Measurements from ENCODE around the gene ZNF580.

Gene ZNF580

DNA sequence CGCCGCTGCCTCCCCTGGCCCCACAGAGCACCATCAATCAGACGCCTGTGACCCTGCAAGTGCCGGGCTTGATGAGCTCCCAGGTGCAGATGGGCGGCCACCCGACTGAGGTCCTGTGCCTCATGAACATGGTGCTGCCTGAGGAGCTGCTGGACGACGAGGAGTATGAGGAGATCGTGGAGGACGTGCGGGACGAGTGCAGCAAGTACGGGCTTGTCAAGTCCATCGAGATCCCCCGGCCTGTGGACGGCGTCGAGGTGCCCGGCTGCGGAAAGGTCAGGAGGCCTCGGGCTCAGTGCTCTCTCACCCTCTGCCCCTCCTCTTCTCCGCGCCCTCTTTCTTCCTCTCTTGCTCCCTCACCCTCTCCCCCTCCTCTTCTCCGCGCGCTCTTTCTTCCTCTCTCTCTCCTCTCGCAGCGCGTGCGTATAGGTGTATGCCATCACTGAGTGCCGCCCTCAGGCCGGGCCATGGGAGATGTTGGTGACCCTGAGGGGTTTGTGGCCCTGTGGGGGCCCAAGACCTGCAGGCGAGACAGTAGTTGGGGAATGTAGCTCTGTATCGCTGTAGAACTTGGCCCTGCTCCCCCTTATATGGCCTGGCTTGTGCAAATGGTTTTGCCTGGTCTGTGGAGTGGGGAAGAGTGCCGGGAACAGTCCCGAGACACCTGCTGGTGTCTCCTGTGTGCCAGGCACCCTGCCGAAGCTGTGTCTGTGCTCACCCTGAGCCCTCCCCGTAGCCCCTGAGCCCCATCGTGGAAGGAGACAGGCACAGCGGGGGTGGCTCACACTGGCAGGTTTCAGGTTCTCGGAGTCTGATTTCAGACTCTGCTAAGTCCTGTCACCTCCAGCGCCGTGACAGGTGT is 28.8 kb downstream of the ZNF580 start:
- TF ChIP-seq, protein P1, sequence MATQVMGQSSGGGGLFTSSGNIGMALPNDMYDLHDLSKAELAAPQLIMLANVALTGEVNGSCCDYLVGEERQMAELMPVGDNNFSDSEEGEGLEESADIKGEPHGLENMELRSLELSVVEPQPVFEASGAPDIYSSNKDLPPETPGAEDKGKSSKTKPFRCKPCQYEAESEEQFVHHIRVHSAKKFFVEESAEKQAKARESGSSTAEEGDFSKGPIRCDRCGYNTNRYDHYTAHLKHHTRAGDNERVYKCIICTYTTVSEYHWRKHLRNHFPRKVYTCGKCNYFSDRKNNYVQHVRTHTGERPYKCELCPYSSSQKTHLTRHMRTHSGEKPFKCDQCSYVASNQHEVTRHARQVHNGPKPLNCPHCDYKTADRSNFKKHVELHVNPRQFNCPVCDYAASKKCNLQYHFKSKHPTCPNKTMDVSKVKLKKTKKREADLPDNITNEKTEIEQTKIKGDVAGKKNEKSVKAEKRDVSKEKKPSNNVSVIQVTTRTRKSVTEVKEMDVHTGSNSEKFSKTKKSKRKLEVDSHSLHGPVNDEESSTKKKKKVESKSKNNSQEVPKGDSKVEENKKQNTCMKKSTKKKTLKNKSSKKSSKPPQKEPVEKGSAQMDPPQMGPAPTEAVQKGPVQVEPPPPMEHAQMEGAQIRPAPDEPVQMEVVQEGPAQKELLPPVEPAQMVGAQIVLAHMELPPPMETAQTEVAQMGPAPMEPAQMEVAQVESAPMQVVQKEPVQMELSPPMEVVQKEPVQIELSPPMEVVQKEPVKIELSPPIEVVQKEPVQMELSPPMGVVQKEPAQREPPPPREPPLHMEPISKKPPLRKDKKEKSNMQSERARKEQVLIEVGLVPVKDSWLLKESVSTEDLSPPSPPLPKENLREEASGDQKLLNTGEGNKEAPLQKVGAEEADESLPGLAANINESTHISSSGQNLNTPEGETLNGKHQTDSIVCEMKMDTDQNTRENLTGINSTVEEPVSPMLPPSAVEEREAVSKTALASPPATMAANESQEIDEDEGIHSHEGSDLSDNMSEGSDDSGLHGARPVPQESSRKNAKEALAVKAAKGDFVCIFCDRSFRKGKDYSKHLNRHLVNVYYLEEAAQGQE (IDR thresholded peaks at IDR 0.05; ENCODE audit: low read depth), result no peak
- no peak for TF ChIP-seq TAF1 (IDR thresholded peaks at IDR 0.05; ENCODE audit: low read depth)
- TF ChIP-seq RAD21 (IDR thresholded peaks at IDR 0.05; ENCODE audit: low read depth), result no peak
- TF ChIP-seq NFIC (IDR thresholded peaks at IDR 0.05), result no peak
- no peak; the same call in 1 of the 2 replicates for TF ChIP-seq TCF12 (IDR thresholded peaks at IDR 0.05; ENCODE audit: low read depth)
- no peak for TF ChIP-seq FOXM1 (IDR thresholded peaks at IDR 0.05; ENCODE audit: borderline replicate concordance, low read depth)
- TF ChIP-seq, protein P2, sequence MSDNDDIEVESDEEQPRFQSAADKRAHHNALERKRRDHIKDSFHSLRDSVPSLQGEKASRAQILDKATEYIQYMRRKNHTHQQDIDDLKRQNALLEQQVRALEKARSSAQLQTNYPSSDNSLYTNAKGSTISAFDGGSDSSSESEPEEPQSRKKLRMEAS (IDR thresholded peaks at IDR 0.05), result no peak
- no peak for TF ChIP-seq EP300 (IDR thresholded peaks at IDR 0.05; ENCODE audit: borderline replicate concordance)
- no peak for TF ChIP-seq CREB1 (IDR thresholded peaks at IDR 0.05; ENCODE audit: low read depth)
- no peak for TF ChIP-seq ZBTB7A (IDR thresholded peaks at IDR 0.05; ENCODE audit: low read depth)
- TF ChIP-seq TEAD4 (IDR thresholded peaks at IDR 0.05), result no peak
- TF ChIP-seq, protein P3, sequence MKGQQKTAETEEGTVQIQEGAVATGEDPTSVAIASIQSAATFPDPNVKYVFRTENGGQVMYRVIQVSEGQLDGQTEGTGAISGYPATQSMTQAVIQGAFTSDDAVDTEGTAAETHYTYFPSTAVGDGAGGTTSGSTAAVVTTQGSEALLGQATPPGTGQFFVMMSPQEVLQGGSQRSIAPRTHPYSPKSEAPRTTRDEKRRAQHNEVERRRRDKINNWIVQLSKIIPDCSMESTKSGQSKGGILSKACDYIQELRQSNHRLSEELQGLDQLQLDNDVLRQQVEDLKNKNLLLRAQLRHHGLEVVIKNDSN (IDR thresholded peaks at IDR 0.05), result no peak
- TF ChIP-seq EGR1 (IDR thresholded peaks at IDR 0.05), result no peak

DNA sequence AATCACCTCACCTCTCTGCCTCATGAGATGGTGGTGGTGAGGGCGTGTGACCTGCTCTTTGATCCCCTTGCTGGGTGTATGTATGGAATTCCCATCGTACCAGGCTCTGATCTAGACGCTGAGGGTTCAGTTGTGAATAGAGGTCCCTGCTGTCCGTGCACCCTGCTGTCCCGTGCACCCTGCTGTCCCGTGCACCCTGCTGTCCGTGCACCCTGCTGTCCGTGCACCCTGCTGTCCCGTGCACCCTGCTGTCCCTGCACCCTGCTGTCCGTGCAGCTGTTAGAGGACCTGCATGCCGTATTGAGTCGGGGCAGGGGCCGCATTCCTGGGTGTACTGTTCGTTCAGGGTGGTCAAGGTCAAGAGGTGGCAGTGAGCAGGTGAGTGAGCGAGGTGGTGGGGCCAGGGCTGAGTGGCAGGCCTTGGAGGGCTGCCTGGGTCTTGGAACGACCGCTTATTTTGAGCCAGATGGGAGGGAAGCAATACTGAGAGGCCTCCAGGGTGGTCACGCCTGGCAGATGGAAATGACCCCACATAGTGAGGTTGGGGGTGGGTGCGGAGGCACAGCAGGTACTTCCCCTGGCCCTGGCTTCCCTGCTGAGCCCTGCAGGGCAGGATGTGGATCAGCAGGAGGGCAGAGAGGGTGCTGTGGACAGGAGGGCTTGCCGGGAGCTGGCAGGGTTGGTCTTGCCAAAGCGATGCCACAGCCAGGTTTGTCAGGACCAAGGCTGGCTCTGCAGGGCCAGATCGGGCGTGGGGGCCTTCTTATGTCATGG is 29.7 kb downstream of the ZNF580 start:
- TF ChIP-seq TEAD4 (IDR thresholded peaks at IDR 0.05) (peak; percentile 56), YY1 (IDR thresholded peaks at IDR 0.05; ENCODE audit: low read depth) (0 out of 2 replicates have a peak, but pooled peaks have one; percentile 21), CREB1 (IDR thresholded peaks at IDR 0.05; ENCODE audit: low read depth) (no peak), TCF12 (IDR thresholded peaks at IDR 0.05; ENCODE audit: low read depth) (peak; percentile 92), EP300 (IDR thresholded peaks at IDR 0.05; ENCODE audit: borderline replicate concordance) (peak; percentile 87), NFIC (IDR thresholded peaks at IDR 0.05) (peak; percentile 71), ZBTB7A (IDR thresholded peaks at IDR 0.05; ENCODE audit: low read depth) (peak; percentile 37; the same call in 1 of the 2 replicates), FOXM1 (IDR thresholded peaks at IDR 0.05; ENCODE audit: borderline replicate concordance, low read depth) (0 out of 2 replicates have a peak, but pooled peaks have one; percentile 43)
- TF ChIP-seq, protein P3 (IDR thresholded peaks at IDR 0.05), result no peak
- TF ChIP-seq, protein P1 (IDR thresholded peaks at IDR 0.05; ENCODE audit: low read depth), result no peak
- TF ChIP-seq, protein P2 (IDR thresholded peaks at IDR 0.05), result peak; percentile 29

DNA sequence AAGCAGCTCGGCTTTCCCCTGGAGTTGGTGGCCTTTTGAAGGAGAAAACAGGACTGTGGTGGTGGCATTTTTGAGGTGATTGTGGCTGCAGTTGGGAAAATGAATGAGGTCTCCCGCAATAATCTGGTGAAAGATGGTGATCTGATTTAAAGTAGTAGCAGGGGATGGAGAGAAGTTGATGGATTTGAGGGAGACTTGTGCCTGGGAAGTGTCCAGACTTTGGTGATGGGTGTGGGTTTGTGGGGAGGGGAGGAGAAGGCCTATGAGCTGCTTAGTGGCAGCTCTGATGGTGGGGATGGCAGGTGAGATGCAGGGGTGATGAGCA is 30.2 kb downstream of the ZNF580 start:
- TF ChIP-seq CREB1 (IDR thresholded peaks at IDR 0.05; ENCODE audit: low read depth) (no peak), TCF12 (IDR thresholded peaks at IDR 0.05; ENCODE audit: low read depth) (no peak), RAD21 (IDR thresholded peaks at IDR 0.05; ENCODE audit: low read depth) (peak; percentile 1; the same call in 1 of the 2 replicates)
- TF ChIP-seq, protein P1 (IDR thresholded peaks at IDR 0.05; ENCODE audit: low read depth), result no peak

DNA sequence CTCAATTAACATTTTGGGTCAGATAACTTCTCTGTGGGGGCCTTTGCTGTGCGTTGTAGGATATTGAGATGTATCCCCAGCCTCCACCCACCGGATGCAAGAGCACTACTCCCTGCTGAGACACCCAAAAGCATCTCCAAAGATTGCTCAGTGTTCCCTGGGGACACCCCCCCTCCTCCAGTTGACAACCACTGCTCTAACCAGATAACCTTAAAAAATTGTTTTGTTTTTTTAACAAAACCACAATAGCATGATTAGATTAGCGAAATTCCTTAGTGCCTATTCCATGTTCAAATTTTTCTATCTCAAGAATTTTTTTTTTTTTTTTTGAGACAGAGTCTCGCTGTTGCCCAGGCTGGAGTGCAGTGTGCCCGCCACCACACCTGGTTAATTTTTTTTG is 31.6 kb downstream of the ZNF580 start:
- TF ChIP-seq TAF1 (IDR thresholded peaks at IDR 0.05; ENCODE audit: low read depth) (no peak), CEBPB (IDR thresholded peaks at IDR 0.05) (no peak), NFIC (IDR thresholded peaks at IDR 0.05) (no peak), YY1 (IDR thresholded peaks at IDR 0.05; ENCODE audit: low read depth) (no peak), EGR1 (IDR thresholded peaks at IDR 0.05) (no peak), CREB1 (IDR thresholded peaks at IDR 0.05; ENCODE audit: low read depth) (no peak), FOXM1 (IDR thresholded peaks at IDR 0.05; ENCODE audit: borderline replicate concordance, low read depth) (no peak)
- TF ChIP-seq, protein P1 (IDR thresholded peaks at IDR 0.05; ENCODE audit: low read depth), result no peak
- TF ChIP-seq, protein P3 (IDR thresholded peaks at IDR 0.05), result no peak
- TF ChIP-seq, protein P2 (IDR thresholded peaks at IDR 0.05), result no peak

All from Ishikawa (cell line).